ENCODE results near the gene TANC1. TPM values are rescaled to one million over a fixed set of nuclear protein-coding genes. Genes with fewer than 3 reads are reported as not detected.

Gene TANC1
- total RNA-seq, 2 donors from 2014 or later = 2.9 to 9.5 TPM

DNA sequence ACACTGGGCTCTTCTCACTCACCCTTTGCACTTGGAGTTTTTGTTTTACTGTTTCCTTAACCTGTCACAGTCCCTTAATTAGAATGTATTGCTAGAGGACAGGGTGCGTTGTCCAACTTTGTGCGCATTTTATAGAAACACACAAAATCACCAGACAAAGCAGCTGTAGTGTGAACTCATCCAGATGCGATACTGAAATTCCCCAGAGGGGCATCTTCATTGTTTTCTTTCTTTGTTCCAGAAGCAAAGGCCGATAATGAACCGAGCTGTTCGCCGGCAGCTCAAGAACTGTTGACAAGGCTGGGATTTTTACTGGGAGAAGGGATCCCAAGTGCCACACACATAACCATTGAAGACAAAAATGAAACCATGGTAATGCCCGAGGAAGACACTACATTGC, 180.5 kb downstream of the TANC1 start:
- 84 to 87% methylated on average over 8 of the region's 8 CpGs for WGBS, 2 experiments (ENCODE audit: insufficient coverage in 1 of 2, insufficient read length in 1 of 2)
- H3K4me3 Mint-ChIP-seq = no peak overlapping the region
- TF ChIP-seq, protein P1, sequence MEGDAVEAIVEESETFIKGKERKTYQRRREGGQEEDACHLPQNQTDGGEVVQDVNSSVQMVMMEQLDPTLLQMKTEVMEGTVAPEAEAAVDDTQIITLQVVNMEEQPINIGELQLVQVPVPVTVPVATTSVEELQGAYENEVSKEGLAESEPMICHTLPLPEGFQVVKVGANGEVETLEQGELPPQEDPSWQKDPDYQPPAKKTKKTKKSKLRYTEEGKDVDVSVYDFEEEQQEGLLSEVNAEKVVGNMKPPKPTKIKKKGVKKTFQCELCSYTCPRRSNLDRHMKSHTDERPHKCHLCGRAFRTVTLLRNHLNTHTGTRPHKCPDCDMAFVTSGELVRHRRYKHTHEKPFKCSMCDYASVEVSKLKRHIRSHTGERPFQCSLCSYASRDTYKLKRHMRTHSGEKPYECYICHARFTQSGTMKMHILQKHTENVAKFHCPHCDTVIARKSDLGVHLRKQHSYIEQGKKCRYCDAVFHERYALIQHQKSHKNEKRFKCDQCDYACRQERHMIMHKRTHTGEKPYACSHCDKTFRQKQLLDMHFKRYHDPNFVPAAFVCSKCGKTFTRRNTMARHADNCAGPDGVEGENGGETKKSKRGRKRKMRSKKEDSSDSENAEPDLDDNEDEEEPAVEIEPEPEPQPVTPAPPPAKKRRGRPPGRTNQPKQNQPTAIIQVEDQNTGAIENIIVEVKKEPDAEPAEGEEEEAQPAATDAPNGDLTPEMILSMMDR (conservative IDR thresholded peaks at IDR 0.05) = no peak
- H3K4me3 ChIP-seq (ENCODE audit: low read length) = no peak overlapping the region
- no peaks in the 10 kb centered on the region for H3K36me3 Mint-ChIP-seq (ENCODE audit: low read depth)
- H3K27ac Mint-ChIP-seq = no peak overlapping the region
- no peaks in the 10 kb centered on the region for H3K27me3 Mint-ChIP-seq (ENCODE audit: insufficient read depth)
- H3K9ac ChIP-seq (ENCODE audit: extremely low read depth, low read length, poor library complexity, severe bottlenecking) = no peak overlapping the region
- H3K9me3 Mint-ChIP-seq = no peaks in the 10 kb centered on the region
- H3K27ac ChIP-seq (ENCODE audit: low read depth, low read length) = peak overlapping the region; percentile 64
- H3K27me3 ChIP-seq (ENCODE audit: control insufficient read depth, insufficient read depth, low read length, poor library complexity, severe bottlenecking) = no peaks in the 10 kb centered on the region
- no peaks in the 10 kb centered on the region for H3K9me3 ChIP-seq (ENCODE audit: control insufficient read depth, low read length)
- no peak for DNase-seq
- H3K36me3 ChIP-seq (ENCODE audit: control insufficient read depth, insufficient read depth, low read length) = peaks cover 57% of the 10 kb centered on the region
- H3K4me1 Mint-ChIP-seq = no peaks in the 10 kb centered on the region
- H3K4me1 ChIP-seq (ENCODE audit: control insufficient read depth, insufficient read depth, low read length) = no peaks in the 10 kb centered on the region

DNA sequence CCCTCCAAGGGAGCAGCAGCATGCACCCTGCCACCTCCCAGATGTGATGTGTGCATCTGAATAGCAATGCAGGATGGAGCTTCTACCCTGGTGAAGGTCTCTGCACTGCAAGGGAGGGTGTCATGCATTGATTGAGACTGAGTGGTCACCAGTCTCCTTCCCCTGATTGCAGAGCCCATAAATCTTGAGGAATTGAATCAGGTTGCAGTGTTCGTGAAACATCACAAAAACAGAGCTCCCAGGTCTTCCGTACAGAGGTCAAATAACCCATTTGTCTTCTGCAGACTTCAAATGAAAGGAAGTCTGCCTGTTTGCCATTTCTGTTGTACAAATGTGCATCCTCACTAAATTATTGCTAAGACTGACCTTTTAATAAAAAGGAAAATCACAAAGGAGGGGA, 181.3 kb downstream of the TANC1 start:
- H3K27me3 Mint-ChIP-seq (ENCODE audit: insufficient read depth) = no peaks in the 10 kb centered on the region
- no peaks in the 10 kb centered on the region for H3K36me3 Mint-ChIP-seq (ENCODE audit: low read depth)
- peaks cover 60% of the 10 kb centered on the region for H3K36me3 ChIP-seq (ENCODE audit: control insufficient read depth, insufficient read depth, low read length)
- H3K4me1 Mint-ChIP-seq = no peaks in the 10 kb centered on the region
- no peak overlapping the region for H3K4me3 Mint-ChIP-seq
- no peaks in the 10 kb centered on the region for H3K9me3 Mint-ChIP-seq
- TF ChIP-seq, protein P1 (conservative IDR thresholded peaks at IDR 0.05) = no peak
- no peaks in the 10 kb centered on the region for H3K27me3 ChIP-seq (ENCODE audit: control insufficient read depth, insufficient read depth, low read length, poor library complexity, severe bottlenecking)
- H3K9ac ChIP-seq (ENCODE audit: extremely low read depth, low read length, poor library complexity, severe bottlenecking) = no peak overlapping the region
- H3K9me3 ChIP-seq (ENCODE audit: control insufficient read depth, low read length) = no peaks in the 10 kb centered on the region
- no peak overlapping the region for H3K27ac Mint-ChIP-seq
- H3K27ac ChIP-seq (ENCODE audit: low read depth, low read length) = no peak overlapping the region
- 94 to 100% methylated on average over 2 of the region's 2 CpGs for WGBS, 2 experiments (ENCODE audit: insufficient coverage in 1 of 2, insufficient read length in 1 of 2)
- H3K4me1 ChIP-seq (ENCODE audit: control insufficient read depth, insufficient read depth, low read length) = no peaks in the 10 kb centered on the region
- DNase-seq = no peak
- no peak overlapping the region for H3K4me3 ChIP-seq (ENCODE audit: low read length)

DNA sequence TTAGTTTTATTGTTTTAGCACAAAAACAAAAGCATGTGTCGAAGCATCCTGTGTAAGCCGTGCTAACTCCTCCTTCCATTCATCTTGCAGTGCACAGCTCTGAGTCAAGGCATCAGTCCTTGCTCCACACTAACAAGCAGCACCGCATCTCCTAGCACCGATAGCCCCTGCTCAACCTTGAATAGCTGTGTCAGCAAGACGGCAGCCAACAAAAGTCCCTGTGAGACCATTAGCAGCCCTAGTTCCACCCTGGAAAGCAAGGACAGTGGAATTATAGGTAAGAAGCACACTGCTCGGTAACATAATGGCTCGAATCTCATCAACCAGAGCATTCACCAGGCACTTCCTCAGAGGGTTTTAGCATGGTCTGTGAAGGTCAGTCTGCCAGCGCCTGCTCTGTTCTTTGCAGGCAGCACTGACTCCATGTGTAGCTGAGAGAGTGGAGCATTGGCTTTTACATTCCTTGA, 181.9 kb downstream of the TANC1 start:
- WGBS, 2 experiments (ENCODE audit: insufficient coverage in 1 of 2, insufficient read length in 1 of 2) = 92 to 97% methylated on average over 5 to 8 of the region's 8 CpGs
- H3K36me3 ChIP-seq (ENCODE audit: control insufficient read depth, insufficient read depth, low read length) = peaks cover 65% of the 10 kb centered on the region
- H3K9ac ChIP-seq (ENCODE audit: extremely low read depth, low read length, poor library complexity, severe bottlenecking) = no peak overlapping the region
- Mint-ChIP-seq H3K27me3 (ENCODE audit: insufficient read depth) (no peaks in the 10 kb centered on the region), H3K4me1 (peaks cover 2% of the 10 kb centered on the region), H3K36me3 (ENCODE audit: low read depth) (no peaks in the 10 kb centered on the region), H3K4me3 (no peak overlapping the region), H3K9me3 (no peaks in the 10 kb centered on the region), H3K27ac (no peak overlapping the region)
- peak overlapping the region; percentile 16 for H3K27ac ChIP-seq (ENCODE audit: low read depth, low read length)
- no peaks in the 10 kb centered on the region for H3K4me1 ChIP-seq (ENCODE audit: control insufficient read depth, insufficient read depth, low read length)
- TF ChIP-seq, protein P1 (conservative IDR thresholded peaks at IDR 0.05) = no peak
- DNase-seq = no peak
- H3K27me3 ChIP-seq (ENCODE audit: control insufficient read depth, insufficient read depth, low read length, poor library complexity, severe bottlenecking) = no peaks in the 10 kb centered on the region
- no peaks in the 10 kb centered on the region for H3K9me3 ChIP-seq (ENCODE audit: control insufficient read depth, low read length)
- H3K4me3 ChIP-seq (ENCODE audit: low read length) = no peak overlapping the region
